Measurements from ENCODE around the gene RHBDD3. TPM values are rescaled to one million over a fixed set of nuclear protein-coding genes. Genes with fewer than 3 reads are reported as not detected.

RHBDD3 gene
- total RNA-seq, 1 experiment from 2014 or later, result 49.6 TPM

DNA sequence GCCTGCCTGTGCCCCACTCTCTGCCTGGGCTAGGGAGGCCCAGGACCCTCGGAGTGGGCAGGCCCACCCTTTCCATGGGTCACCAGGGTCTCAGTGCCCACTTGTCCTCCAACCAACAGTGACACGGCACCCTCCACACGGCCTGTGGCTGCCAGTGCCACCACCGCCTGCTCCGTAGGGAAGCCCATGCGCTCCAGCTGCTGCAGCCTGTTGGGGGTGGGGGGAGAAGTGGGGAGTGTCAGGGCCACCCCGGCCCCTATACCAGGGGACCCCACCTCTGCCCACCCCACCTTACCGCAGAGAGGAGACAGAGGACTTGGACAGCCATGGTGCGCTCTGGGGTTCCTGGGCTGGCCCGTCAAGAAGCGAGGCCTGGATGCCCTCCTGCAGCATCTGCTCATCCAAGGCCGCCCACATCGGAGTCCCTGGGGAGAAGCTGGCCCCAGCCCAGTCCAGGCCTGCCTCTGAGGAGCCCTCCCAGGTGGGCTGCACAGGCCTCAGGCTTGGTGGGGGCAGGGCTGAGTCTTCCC lies 7.7 kb downstream of the RHBDD3 start:
- DNase-seq, result no peak
- H3K9me3 ChIP-seq, result no peaks in the 10 kb centered on the region
- H3K36me3 Mint-ChIP-seq (ENCODE audit: insufficient read depth, unreplicated experiment), result no peaks in the 10 kb centered on the region
- no peaks in the 10 kb centered on the region for H3K4me1 ChIP-seq
- no peaks in the 10 kb centered on the region for H3K27me3 Mint-ChIP-seq (ENCODE audit: insufficient read depth, unreplicated experiment)
- POLR2A ChIA-PET, result no interaction called here
- no peaks in the 10 kb centered on the region for H3K27me3 ChIP-seq (replicated peaks; ENCODE audit: control insufficient read depth, insufficient read depth, low read length)
- no peaks in the 10 kb centered on the region for H3K4me1 Mint-ChIP-seq (ENCODE audit: low read depth, unreplicated experiment)
- BruUV-seq (replicated peaks), result no TSS peak
- peaks cover under 1% of the 10 kb centered on the region for H3K36me3 ChIP-seq (ENCODE audit: control insufficient read depth, insufficient read depth, low read length)
- no peak overlapping the region for H3K4me3 ChIP-seq (ENCODE audit: low read depth, low read length)
- no peak overlapping the region for H3K4me3 Mint-ChIP-seq (ENCODE audit: unreplicated experiment)
- intact Hi-C loops (cut with micrococcal nuclease; ENCODE audit: unreplicated experiment), result no loop called here
- no peak overlapping the region for H3K27ac Mint-ChIP-seq (ENCODE audit: unreplicated experiment)
- TF ChIP-seq CTCF (IDR thresholded peaks at IDR 0.05; ENCODE audit: insufficient read depth in 1 of 2, low read depth in 1 of 2, low read length in 1 of 2, severe bottlenecking in 1 of 2, unreplicated experiment in 1 of 2), result no peak
- CTCF ChIA-PET, result interaction anchor here (0.6 to 1.5 kb wide), 6 partner anchors 15 to 260 kb away, joined by 4 to 5 read pairs (median 4); partner anchors contain the start of gene EMID1
- no peaks in the 10 kb centered on the region for H3K9me3 Mint-ChIP-seq (ENCODE audit: unreplicated experiment)

DNA sequence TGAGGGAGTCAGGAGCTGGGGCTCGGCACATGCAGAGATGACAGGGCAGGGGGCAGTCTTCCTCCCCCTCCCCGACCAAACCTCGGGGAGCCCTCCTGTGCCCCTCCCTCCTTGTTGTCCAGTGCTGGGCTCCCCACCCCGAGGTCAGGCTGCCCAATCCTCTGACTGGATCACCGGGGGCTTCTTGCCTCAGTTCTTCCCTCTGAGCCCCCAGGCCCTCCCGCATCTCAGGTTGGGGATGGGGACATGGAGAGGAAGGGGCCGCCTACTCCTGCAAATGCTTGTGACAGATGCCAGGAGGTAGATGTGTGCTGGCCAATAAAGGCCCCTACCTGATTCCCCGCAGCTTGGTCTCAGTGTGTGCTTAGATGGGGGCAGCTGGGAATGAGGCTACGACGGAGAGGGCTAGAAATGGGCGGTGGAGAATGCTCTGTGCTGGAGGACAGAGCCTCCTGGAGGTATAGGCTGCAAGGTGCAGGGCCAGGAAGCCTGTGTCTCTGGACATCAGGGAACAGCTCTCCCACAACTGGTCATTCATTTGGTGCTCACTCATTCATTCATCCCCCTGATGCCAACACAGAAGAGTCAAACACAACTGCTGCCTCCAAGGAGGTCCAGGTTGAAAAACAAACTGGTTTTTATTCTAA lies 8.4 kb downstream of the RHBDD3 start:
- H3K27me3 Mint-ChIP-seq (ENCODE audit: insufficient read depth, unreplicated experiment), result no peaks in the 10 kb centered on the region
- no peaks in the 10 kb centered on the region for H3K9me3 ChIP-seq
- no peaks in the 10 kb centered on the region for H3K4me1 Mint-ChIP-seq (ENCODE audit: low read depth, unreplicated experiment)
- no peaks in the 10 kb centered on the region; the same call in none of the 2 replicates for H3K36me3 ChIP-seq (ENCODE audit: control insufficient read depth, insufficient read depth, low read length)
- BruUV-seq (replicated peaks), result no TSS peak
- no peak overlapping the region for H3K4me3 ChIP-seq (ENCODE audit: low read depth, low read length)
- ChIA-PET CTCF (interaction anchor here (0.5 to 1.5 kb wide), 7 partner anchors 12 to 261 kb away, joined by 4 to 10 read pairs (median 4); partner anchors contain the start of gene EMID1), POLR2A (no interaction called here)
- H3K4me3 Mint-ChIP-seq (ENCODE audit: unreplicated experiment), result no peak overlapping the region
- no peak overlapping the region for H3K27ac Mint-ChIP-seq (ENCODE audit: unreplicated experiment)
- peak in 1 of 2 experiments; percentile 52 for DNase-seq
- no peaks in the 10 kb centered on the region for H3K27me3 ChIP-seq (replicated peaks; ENCODE audit: control insufficient read depth, insufficient read depth, low read length)
- no peaks in the 10 kb centered on the region for H3K36me3 Mint-ChIP-seq (ENCODE audit: insufficient read depth, unreplicated experiment)
- intact Hi-C loops (cut with micrococcal nuclease; ENCODE audit: unreplicated experiment), result no loop called here
- no peaks in the 10 kb centered on the region for H3K4me1 ChIP-seq
- no peaks in the 10 kb centered on the region for H3K9me3 Mint-ChIP-seq (ENCODE audit: unreplicated experiment)
- peak; percentile 16 to 32 for TF ChIP-seq CTCF (IDR thresholded peaks at IDR 0.05; ENCODE audit: insufficient read depth in 1 of 2, low read depth in 1 of 2, low read length in 1 of 2, severe bottlenecking in 1 of 2, unreplicated experiment in 1 of 2)

DNA sequence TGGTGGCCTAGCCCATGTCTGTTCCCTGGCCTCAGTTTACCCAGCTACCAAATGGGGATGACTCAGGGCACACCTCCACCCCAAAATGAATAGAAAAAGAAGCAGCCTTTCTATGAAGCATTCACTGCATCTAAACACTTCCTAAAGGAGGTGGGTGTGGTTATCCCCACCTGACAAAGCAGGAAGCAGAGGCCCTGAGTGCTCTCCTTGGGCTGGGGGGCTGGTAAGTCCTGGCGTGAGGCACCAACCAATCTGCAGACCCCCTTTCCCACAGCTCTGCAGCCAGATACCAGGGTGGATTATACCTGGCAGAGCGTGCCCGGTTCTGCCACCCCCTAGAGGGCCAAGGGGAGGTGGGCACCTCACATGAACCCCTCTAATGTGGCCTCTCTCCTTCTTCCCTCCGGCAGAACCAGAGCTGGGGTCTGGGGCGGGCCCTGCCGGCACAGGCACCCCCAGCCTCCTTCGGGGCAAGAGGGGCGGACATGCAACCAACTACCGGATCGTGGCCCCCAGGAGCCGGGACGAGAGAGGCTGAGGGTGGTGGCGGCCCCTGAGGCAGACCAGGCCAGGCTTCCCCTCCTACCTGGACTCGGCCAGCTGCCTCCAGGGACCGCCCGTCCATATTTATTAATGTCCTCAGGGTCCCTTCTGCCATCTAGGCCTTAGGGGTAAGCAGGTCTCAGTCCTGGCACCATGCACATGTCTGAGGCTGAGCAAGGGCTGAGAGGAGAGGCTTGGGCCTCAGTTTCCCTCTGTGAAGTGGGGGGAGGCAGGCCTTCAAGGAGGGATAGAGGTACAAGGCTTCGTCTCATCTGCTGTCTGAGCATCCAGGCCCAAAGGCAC lies 9.2 kb downstream of the RHBDD3 start:
- Mint-ChIP-seq H3K27ac (ENCODE audit: unreplicated experiment) (no peak overlapping the region), H3K27me3 (ENCODE audit: insufficient read depth, unreplicated experiment) (no peaks in the 10 kb centered on the region), H3K4me3 (ENCODE audit: unreplicated experiment) (no peak overlapping the region), H3K9me3 (ENCODE audit: unreplicated experiment) (no peaks in the 10 kb centered on the region), H3K4me1 (ENCODE audit: low read depth, unreplicated experiment) (no peaks in the 10 kb centered on the region), H3K36me3 (ENCODE audit: insufficient read depth, unreplicated experiment) (no peaks in the 10 kb centered on the region)
- no peaks in the 10 kb centered on the region; the same call in 1 of the 2 replicates for H3K36me3 ChIP-seq (ENCODE audit: control insufficient read depth, insufficient read depth, low read length)
- no TSS peak for BruUV-seq (replicated peaks)
- DNase-seq, result no peak
- ChIA-PET POLR2A (no interaction called here), CTCF (interaction anchor here (0.5 to 1.5 kb wide), 4 partner anchors 11 to 56 kb away, joined by 4 to 10 read pairs (median 4); no protein-coding TSS in a partner anchor)
- no peaks in the 10 kb centered on the region for H3K9me3 ChIP-seq
- no peak overlapping the region for H3K4me3 ChIP-seq (ENCODE audit: low read depth, low read length)
- TF ChIP-seq CTCF (IDR thresholded peaks at IDR 0.05; ENCODE audit: insufficient read depth in 1 of 2, low read depth in 1 of 2, low read length in 1 of 2, severe bottlenecking in 1 of 2, unreplicated experiment in 1 of 2), result no peak
- H3K27me3 ChIP-seq (replicated peaks; ENCODE audit: control insufficient read depth, insufficient read depth, low read length), result no peaks in the 10 kb centered on the region
- H3K4me1 ChIP-seq, result no peaks in the 10 kb centered on the region
- intact Hi-C loops (cut with micrococcal nuclease; ENCODE audit: unreplicated experiment), result no loop called here

Data from Caco-2 (cell line).